Measurements from ENCODE around the gene NTRK2. TPM values are rescaled to one million over a fixed set of nuclear protein-coding genes. Genes with fewer than 3 reads are reported as not detected.

NTRK2 gene
- total RNA-seq, 1 donor from 2014 or later: 0.02 TPM

- H3K27ac ChIP-seq: no peak overlapping the region
- no peak overlapping the region for H3K4me2 ChIP-seq
- TF ChIP-seq EZH2 (IDR thresholded peaks at IDR 0.05): no peak
- TF ChIP-seq EZH2phosphoT487 (IDR thresholded peaks at IDR 0.05): no peak
- TF ChIP-seq CTCF (IDR thresholded peaks at IDR 0.05): no peak
- H3K4me3 ChIP-seq: no peak overlapping the region
- H3K36me3 Mint-ChIP-seq: no peaks in the 10 kb centered on the region
- H3K27me3 Mint-ChIP-seq (ENCODE audit: insufficient read depth, low read depth): peaks cover 2% of the 10 kb centered on the region
- H3K36me3 ChIP-seq: no peaks in the 10 kb centered on the region
- no peak overlapping the region for H3K27ac Mint-ChIP-seq
- no peak overlapping the region for H2AFZ ChIP-seq (replicated peaks)
- no peak overlapping the region for H3K9ac ChIP-seq
- no peaks in the 10 kb centered on the region for H4K20me1 ChIP-seq (ENCODE audit: low read depth)
- H3K4me3 Mint-ChIP-seq: no peak overlapping the region
- no peaks in the 10 kb centered on the region for H3K79me2 ChIP-seq (ENCODE audit: low read depth)
- peaks cover 32% of the 10 kb centered on the region for H3K4me1 Mint-ChIP-seq
- H3K27me3 ChIP-seq: no peaks in the 10 kb centered on the region
- H3F3A ChIP-seq (ENCODE audit: low read depth): no peaks in the 10 kb centered on the region
- H3K9me3 ChIP-seq (ENCODE audit: low read depth): no peaks in the 10 kb centered on the region
- H3K4me1 ChIP-seq: peaks cover 22% of the 10 kb centered on the region
- no peaks in the 10 kb centered on the region for H3K9me3 Mint-ChIP-seq
- DNase-seq (ENCODE audit: low spot score): no peak
Observed at GRCh38 chr9:84988621-84989020, 319.1 kb downstream of the NTRK2 start.

GRCh38 chr9:84990416-84990815 lies 320.9 kb downstream of the NTRK2 start:
- peaks cover 32% of the 10 kb centered on the region for H3K4me1 Mint-ChIP-seq
- no peaks in the 10 kb centered on the region for H3K36me3 ChIP-seq
- H4K20me1 ChIP-seq (ENCODE audit: low read depth): no peaks in the 10 kb centered on the region
- H2AFZ ChIP-seq (replicated peaks): peak overlapping the region; percentile 75
- H3K27ac Mint-ChIP-seq: peak overlapping the region; percentile 7
- no peaks in the 10 kb centered on the region for H3K79me2 ChIP-seq (ENCODE audit: low read depth)
- TF ChIP-seq EZH2 (IDR thresholded peaks at IDR 0.05) (no peak), EZH2phosphoT487 (IDR thresholded peaks at IDR 0.05) (no peak), CTCF (IDR thresholded peaks at IDR 0.05) (no peak)
- no peaks in the 10 kb centered on the region for H3F3A ChIP-seq (ENCODE audit: low read depth)
- no peaks in the 10 kb centered on the region for H3K9me3 ChIP-seq (ENCODE audit: low read depth)
- H3K4me1 ChIP-seq: peaks cover 22% of the 10 kb centered on the region
- DNase-seq (ENCODE audit: low spot score): peak; percentile 24
- no peaks in the 10 kb centered on the region for H3K9me3 Mint-ChIP-seq
- no peak overlapping the region for H3K4me3 ChIP-seq
- H3K4me2 ChIP-seq: no peak overlapping the region
- no peaks in the 10 kb centered on the region for H3K27me3 ChIP-seq
- no peak overlapping the region for H3K9ac ChIP-seq
- H3K27ac ChIP-seq: no peak overlapping the region
- peaks cover 2% of the 10 kb centered on the region for H3K27me3 Mint-ChIP-seq (ENCODE audit: insufficient read depth, low read depth)
- no peaks in the 10 kb centered on the region for H3K36me3 Mint-ChIP-seq
- H3K4me3 Mint-ChIP-seq: no peak overlapping the region

- Histone ChIP-seq H3K4me3 (no peak overlapping the region), H3K9ac (no peak overlapping the region), H3K27ac (no peak overlapping the region), H4K20me1 (ENCODE audit: low read depth) (no peaks in the 10 kb centered on the region), H3K9me3 (ENCODE audit: low read depth) (no peaks in the 10 kb centered on the region), H3K4me1 (peaks cover 22% of the 10 kb centered on the region), H3K27me3 (no peaks in the 10 kb centered on the region), H3F3A (ENCODE audit: low read depth) (no peaks in the 10 kb centered on the region), H3K36me3 (no peaks in the 10 kb centered on the region), H2AFZ (replicated peaks) (no peak overlapping the region), H3K79me2 (ENCODE audit: low read depth) (no peaks in the 10 kb centered on the region), H3K4me2 (peak overlapping the region; percentile 38)
- no peak for DNase-seq (ENCODE audit: low spot score)
- Mint-ChIP-seq H3K9me3 (no peaks in the 10 kb centered on the region), H3K4me1 (peaks cover 28% of the 10 kb centered on the region), H3K27ac (peak overlapping the region; percentile 50), H3K27me3 (ENCODE audit: insufficient read depth, low read depth) (peaks cover 2% of the 10 kb centered on the region), H3K36me3 (no peaks in the 10 kb centered on the region), H3K4me3 (no peak overlapping the region)
- TF ChIP-seq EZH2 (IDR thresholded peaks at IDR 0.05) (no peak), EZH2phosphoT487 (IDR thresholded peaks at IDR 0.05) (no peak), CTCF (IDR thresholded peaks at IDR 0.05) (no peak)
Observed at GRCh38 chr9:84990850-84991513, 321.5 kb downstream of the NTRK2 start.

All from neural progenitor cell (in vitro differentiated cells).